NCI-H748 (cell line): Measurements from ENCODE around the gene ZBTB7B.
"Not testable (repeated sequence)": the region's sequence is repeated elsewhere in the genome, so short reads cannot be mapped to it uniquely, and the experiment has no call there.

Experiments
- DNase-seq: peaks from one replicate; lab custom pipeline; 2025; ENCODE audit not compliant: unreplicated experiment; lab: John Stamatoyannopoulos, UW

The ZBTB7B gene

GRCh38 chr1:154968731-154969130 lies 33.9 kb upstream of the ZBTB7B start:
- no peak for DNase-seq

- no peak for DNase-seq
Observed at GRCh38 chr1:154969246-154969645, 33.4 kb upstream of the ZBTB7B start.

GRCh38 chr1:154969860-154970452 lies 32.6 kb upstream of the ZBTB7B start:
- no peak for DNase-seq

GRCh38 chr1:154970631-154971340 lies 31.8 kb upstream of the ZBTB7B start, which contains the start of gene SHC1:
TSS of gene SHC1 (minus strand) at chr1:154970747. CDS start at chr1:154970526, 221 bp downstream.
- DNase-seq = peak; percentile 59

GRCh38 chr1:154971341-154971998 lies 31.1 kb upstream of the ZBTB7B start:
- no peak for DNase-seq

- DNase-seq = no peak
Observed at GRCh38 chr1:154972213-154972516, 30.4 kb upstream of the ZBTB7B start.

GRCh38 chr1:154972517-154973343 lies 29.9 kb upstream of the ZBTB7B start:
- DNase-seq = no peak

GRCh38 chr1:154973344-154974101 lies 29.1 kb upstream of the ZBTB7B start:
- DNase-seq = peak; percentile 95

- peak; percentile 100 for DNase-seq
Observed at GRCh38 chr1:154974102-154974807, 28.3 kb upstream of the ZBTB7B start, which contains the start of gene CKS1B. TSS of gene CKS1B (plus strand) at chr1:154974681. CDS start at chr1:154974746, 65 bp downstream.

GRCh38 chr1:154974808-154975408 lies 27.7 kb upstream of the ZBTB7B start:
- peak; percentile 96 for DNase-seq

- DNase-seq = peak; percentile 60
Observed at GRCh38 chr1:154975409-154976059, 27.1 kb upstream of the ZBTB7B start.

GRCh38 chr1:154977762-154978161 lies 24.8 kb upstream of the ZBTB7B start:
- not testable (repeated sequence) for DNase-seq

- no peak for DNase-seq
Observed at GRCh38 chr1:154978360-154978759, 24.2 kb upstream of the ZBTB7B start.

GRCh38 chr1:154982341-154982740 lies 20.3 kb upstream of the ZBTB7B start:
- peak; percentile 27 for DNase-seq

GRCh38 chr1:154982897-154983648 lies 19.5 kb upstream of the ZBTB7B start, which contains the start of gene FLAD1:
TSS of gene FLAD1 (plus strand) at chr1:154983344. CDS start at chr1:154983695, 351 bp downstream.
- peak; percentile 100 for DNase-seq

GRCh38 chr1:154983776-154984466 lies 18.7 kb upstream of the ZBTB7B start:
- DNase-seq = peak; percentile 35

GRCh38 chr1:154986736-154987135 lies 15.9 kb upstream of the ZBTB7B start:
- not testable (repeated sequence) for DNase-seq

- DNase-seq = no peak
Observed at GRCh38 chr1:154987326-154987725, 15.3 kb upstream of the ZBTB7B start.
